ENCODE results near the gene CHCHD3.

CHCHD3 gene

GRCh38 chr7:132751244-132751647 lies 330.6 kb downstream of the CHCHD3 start:
- Histone ChIP-seq H3K79me2 (ENCODE audit: low read length) (no peaks in the 10 kb centered on the region), H3K4me1 (ENCODE audit: low read length) (no peaks in the 10 kb centered on the region), H3K36me3 (replicated peaks; ENCODE audit: low read depth, low read length) (no peaks in the 10 kb centered on the region), H3K27ac (ENCODE audit: low read length) (no peak overlapping the region), H3K9me3 (ENCODE audit: insufficient read depth, low read length) (no peaks in the 10 kb centered on the region), H3K4me3 (ENCODE audit: low read length) (no peak overlapping the region), H2AFZ (ENCODE audit: low read depth, low read length) (no peak overlapping the region), H3K9ac (ENCODE audit: low read length) (no peak overlapping the region), H4K20me1 (ENCODE audit: insufficient read depth, low read length) (no peaks in the 10 kb centered on the region), H3K4me2 (ENCODE audit: low read length) (no peak overlapping the region), H3K27me3 (ENCODE audit: low read depth, low read length) (peaks cover 7% of the 10 kb centered on the region; the same call in 1 of the 2 replicates)
- TF ChIP-seq EZH2phosphoT487 (IDR thresholded peaks at IDR 0.05; ENCODE audit: low read depth), result no peak
- no peak for TF ChIP-seq CTCF (IDR thresholded peaks at IDR 0.05; ENCODE audit: low read depth, low read length)

- Histone ChIP-seq H3K36me3 (replicated peaks; ENCODE audit: low read depth, low read length) (no peaks in the 10 kb centered on the region), H3K4me3 (ENCODE audit: low read length) (no peak overlapping the region), H2AFZ (ENCODE audit: low read depth, low read length) (no peak overlapping the region), H3K79me2 (ENCODE audit: low read length) (no peaks in the 10 kb centered on the region), H3K4me2 (ENCODE audit: low read length) (no peak overlapping the region), H3K9ac (ENCODE audit: low read length) (no peak overlapping the region), H3K4me1 (ENCODE audit: low read length) (no peaks in the 10 kb centered on the region), H3K27me3 (ENCODE audit: low read depth, low read length) (peaks cover 7% of the 10 kb centered on the region; the same call in 1 of the 2 replicates), H3K9me3 (ENCODE audit: insufficient read depth, low read length) (no peaks in the 10 kb centered on the region), H4K20me1 (ENCODE audit: insufficient read depth, low read length) (no peaks in the 10 kb centered on the region), H3K27ac (ENCODE audit: low read length) (no peak overlapping the region)
- TF ChIP-seq CTCF (IDR thresholded peaks at IDR 0.05; ENCODE audit: low read depth, low read length) (no peak), EZH2phosphoT487 (IDR thresholded peaks at IDR 0.05; ENCODE audit: low read depth) (no peak)
Observed at GRCh38 chr7:132750530-132751217, 331.2 kb downstream of the CHCHD3 start.

GRCh38 chr7:132750096-132750495 lies 331.8 kb downstream of the CHCHD3 start:
- Histone ChIP-seq H4K20me1 (ENCODE audit: insufficient read depth, low read length) (no peaks in the 10 kb centered on the region), H3K79me2 (ENCODE audit: low read length) (no peaks in the 10 kb centered on the region), H3K27ac (ENCODE audit: low read length) (no peak overlapping the region), H3K9ac (ENCODE audit: low read length) (no peak overlapping the region), H3K4me3 (ENCODE audit: low read length) (no peak overlapping the region), H2AFZ (ENCODE audit: low read depth, low read length) (no peak overlapping the region), H3K9me3 (ENCODE audit: insufficient read depth, low read length) (no peaks in the 10 kb centered on the region), H3K27me3 (ENCODE audit: low read depth, low read length) (peaks cover 7% of the 10 kb centered on the region; the same call in 1 of the 2 replicates), H3K36me3 (replicated peaks; ENCODE audit: low read depth, low read length) (no peaks in the 10 kb centered on the region), H3K4me2 (ENCODE audit: low read length) (no peak overlapping the region), H3K4me1 (ENCODE audit: low read length) (no peaks in the 10 kb centered on the region)
- TF ChIP-seq EZH2phosphoT487 (IDR thresholded peaks at IDR 0.05; ENCODE audit: low read depth), result no peak
- TF ChIP-seq CTCF (IDR thresholded peaks at IDR 0.05; ENCODE audit: low read depth, low read length), result no peak

GRCh38 chr7:132745510-132745909 lies 336.4 kb downstream of the CHCHD3 start:
- H3K9me3 ChIP-seq (ENCODE audit: insufficient read depth, low read length), result 0 out of 2 replicates have a peak, but pooled peaks cover 4% of the 10 kb centered on the region

More at GRCh38 chr7:132745510-132745909, 336.4 kb downstream of the CHCHD3 start:
- Histone ChIP-seq H3K79me2 (ENCODE audit: low read length) (no peaks in the 10 kb centered on the region), H3K36me3 (replicated peaks; ENCODE audit: low read depth, low read length) (no peaks in the 10 kb centered on the region), H3K4me2 (ENCODE audit: low read length) (no peak overlapping the region), H4K20me1 (ENCODE audit: insufficient read depth, low read length) (no peaks in the 10 kb centered on the region), H3K9ac (ENCODE audit: low read length) (no peak overlapping the region), H3K27ac (ENCODE audit: low read length) (no peak overlapping the region), H3K4me3 (ENCODE audit: low read length) (no peak overlapping the region), H2AFZ (ENCODE audit: low read depth, low read length) (no peak overlapping the region), H3K4me1 (ENCODE audit: low read length) (no peaks in the 10 kb centered on the region), H3K27me3 (ENCODE audit: low read depth, low read length) (peaks cover 25% of the 10 kb centered on the region)
- TF ChIP-seq CTCF (IDR thresholded peaks at IDR 0.05; ENCODE audit: low read depth, low read length), result no peak
- TF ChIP-seq EZH2phosphoT487 (IDR thresholded peaks at IDR 0.05; ENCODE audit: low read depth), result no peak
